SK-N-SH (cell line): Measurements from ENCODE around the gene GRIK3. TPM values are rescaled to one million over a fixed set of nuclear protein-coding genes. Genes with fewer than 3 reads are reported as not detected.

Experiments
- CTCF ChIA-PET: fragments of 300-600, 350-600 bp; formaldehyde crosslinking; extraction: SDS; loops from one replicate; lab custom pipeline; 2021; lab: Yijun Ruan, JAX
- POLR2A ChIA-PET: fragments of 350-600 bp; sonication (Branson Sonifier 250); formaldehyde crosslinking; extraction: SDS; loops from one replicate; lab custom pipeline; 2020; ENCODE audit warnings: antibody characterized with exemption, inconsistent platforms; lab: Yijun Ruan, JAX
- DNase-seq: peaks from one replicate; pipeline ENCODE4 v3.0.0; 2012
- H2AFZ ChIP-seq: fragments of 200-600 bp; sonication (generic); 2 replicates; pipeline ENCODE4 v1.8.1; 2016; ENCODE audit warnings: antibody characterized with exemption, mild to moderate bottlenecking, low read depth
- H3F3A ChIP-seq: fragments of 200-600 bp; sonication (generic); replicated peaks from 2 replicates; pipeline ENCODE3; 2016; ENCODE audit warnings: antibody characterized with exemption, mild to moderate bottlenecking; ENCODE audit not compliant: insufficient read depth
- H3K27ac ChIP-seq, 2 experiments: fragments of 200-500 bp in 1 of 2; fragments of 200-600 bp in 1 of 2; sonication (Bioruptor generic) in 1 of 2; sonication (generic), shearing (Covaris generic) in 1 of 2; 2 replicates each; pipeline versions ENCODE4 v1.5.1 to v1.6.1; 2014 to 2016; ENCODE audit warnings: low read depth in 2 of 2, inconsistent platforms in 1 of 2, low read length in 1 of 2, mild to moderate bottlenecking in 1 of 2, mixed read lengths in 1 of 2
- H3K27me3 ChIP-seq: fragments of 200-600 bp; sonication (generic), shearing (Covaris generic); 2 replicates; pipeline ENCODE4 v1.6.1; 2016; ENCODE audit warnings: mixed run types; ENCODE audit not compliant: insufficient read depth
- H3K36me3 ChIP-seq, 2 experiments: fragments of 200-500 bp in 1 of 2; fragments of 200-600 bp in 1 of 2; sonication (Bioruptor generic) in 1 of 2; sonication (generic) in 1 of 2; replicated peaks in 1 of 2; 2 replicates each; pipeline versions ENCODE3 to v1.5.1; 2014 to 2016; ENCODE audit warnings: low read length in 1 of 2, mild to moderate bottlenecking in 1 of 2; ENCODE audit not compliant: insufficient read depth in 2 of 2, control insufficient read depth in 1 of 2
- H3K4me1 ChIP-seq, 2 experiments: fragments of 200-500 bp in 1 of 2; fragments of 200-600 bp in 1 of 2; sonication (Bioruptor generic) in 1 of 2; sonication (generic), shearing (Covaris generic) in 1 of 2; 2 replicates each; pipeline versions ENCODE4 v1.5.1 to v1.6.1; 2014 to 2016; ENCODE audit warnings: low read depth in 1 of 2, low read length in 1 of 2, mixed run types in 1 of 2; ENCODE audit not compliant: insufficient read depth in 2 of 2, control insufficient read depth in 1 of 2
- H3K4me2 ChIP-seq: fragments of 200-600 bp; sonication (generic), shearing (Covaris generic); 2 replicates; pipeline ENCODE4 v1.6.1; 2017; ENCODE audit warnings: mixed run types
- H3K4me3 ChIP-seq, 2 experiments: fragments of 200-500 bp in 1 of 2; fragments of 200-600 bp in 1 of 2; sonication (Bioruptor generic) in 1 of 2; sonication (generic), shearing (Covaris generic) in 1 of 2; 2 replicates each; pipeline versions ENCODE4 v1.5.1 to v1.8.1; 2014 to 2016; ENCODE audit warnings: low read depth in 2 of 2, inconsistent platforms in 1 of 2, low read length in 1 of 2, mild to moderate bottlenecking in 1 of 2, mixed read lengths in 1 of 2, moderate library complexity in 1 of 2
- H3K79me2 ChIP-seq: fragments of 200-600 bp; sonication (generic); 2 replicates; pipeline ENCODE4 v1.8.1; 2017; ENCODE audit warnings: mild to moderate bottlenecking; ENCODE audit not compliant: insufficient read depth
- H3K9ac ChIP-seq: fragments of 200-600 bp; sonication (generic); 2 replicates; pipeline ENCODE4 v1.6.1; 2017; ENCODE audit warnings: mixed run types
- H3K9me2 ChIP-seq: fragments of 200-600 bp; sonication (generic); 2 replicates; pipeline ENCODE4 v1.6.1; 2017; ENCODE audit warnings: mixed run types
- H3K9me3 ChIP-seq: fragments of 200-600 bp; sonication (generic); 2 replicates; pipeline ENCODE4 v1.6.1; 2017; ENCODE audit warnings: mixed run types, mild to moderate bottlenecking, moderate library complexity
- H4K20me1 ChIP-seq: fragments of 200-600 bp; sonication (generic); 2 replicates; pipeline ENCODE4 v1.6.1; 2017; ENCODE audit warnings: mild to moderate bottlenecking, mixed run types; ENCODE audit not compliant: insufficient read depth
- FOSL2 ChIP-seq: IDR thresholded peaks from 2 replicates; pipeline ENCODE4 v1.4.0; 2012; ENCODE audit warnings: low read depth, mild to moderate bottlenecking, moderate library complexity, borderline replicate concordance
- FOXJ3 ChIP-seq: sonication (generic); formaldehyde crosslinking; IDR thresholded peaks from 2 replicates; pipeline ENCODE4 v1.5.1; 2020; ENCODE audit warnings: mild to moderate bottlenecking, missing genetic modification reagents
- GATA2 ChIP-seq: sonication (generic); formaldehyde crosslinking; IDR thresholded peaks from 2 replicates; pipeline ENCODE4 v1.5.0; 2020; ENCODE audit warnings: mild to moderate bottlenecking, missing genetic modification reagents
- MAX ChIP-seq: IDR thresholded peaks from 2 replicates; pipeline ENCODE4 v1.4.0; 2012; ENCODE audit warnings: low read depth
- MEF2A ChIP-seq: IDR thresholded peaks from 2 replicates; pipeline ENCODE4 v1.4.0; 2012; ENCODE audit warnings: low read depth, borderline replicate concordance
- NFIC ChIP-seq: IDR thresholded peaks from 2 replicates; pipeline ENCODE4 v1.4.0; 2012; ENCODE audit warnings: borderline replicate concordance
- PBX3 ChIP-seq: IDR thresholded peaks from 2 replicates; pipeline ENCODE4; 2012
- SIN3A ChIP-seq: IDR thresholded peaks from 2 replicates; pipeline ENCODE4 v1.6.1; 2012; ENCODE audit warnings: low read depth, mild to moderate bottlenecking, low read length, moderate library complexity, borderline replicate concordance
- TCF12 ChIP-seq: IDR thresholded peaks from 2 replicates; pipeline ENCODE4 v1.4.0; 2012
- YY1 ChIP-seq: IDR thresholded peaks from 2 replicates; pipeline ENCODE4 v1.4.0; 2012; ENCODE audit warnings: low read depth, mild to moderate bottlenecking
- ZBTB33 ChIP-seq: IDR thresholded peaks from 2 replicates; pipeline ENCODE4 v1.4.0; 2012; ENCODE audit warnings: low read depth, borderline replicate concordance
- WGBS: methylation state at CpG from one replicate; pipeline ENCODE4 v1.1.6; 2017; ENCODE audit warnings: low lambda C conversion rate; 5-methylcytosine and 5-hydroxymethylcytosine counted together
- polyA plus RNA-seq, 3 experiments: library from polyadenylated mRNA; depleted of rRNA; stranded (reverse); fragments of >200 nt; gene quantifications; 2 replicates each; pipeline ENCODE4 v1.2.3, GENCODE V29; 2012

The GRIK3 gene
- polyA plus RNA-seq, 1 of the 3 experiments (the other 2 are of a cell fraction): not detected

GRCh38 chr1:36855699-36856494, 178.4 kb downstream of the GRIK3 start (continued):
- TF ChIP-seq ZBTB33: no peak
- TF ChIP-seq TCF12: no peak
- TF ChIP-seq SIN3A: no peak
- no peak for TF ChIP-seq PBX3
- no peak for TF ChIP-seq FOXJ3

- Histone ChIP-seq H3K27me3 (no peaks in the 10 kb centered on the region), H3K9me2 (no peaks in the 10 kb centered on the region), H3K27ac (no peak overlapping the region), H3K36me3 (no peaks in the 10 kb centered on the region), H3K9me3 (no peaks in the 10 kb centered on the region), H3K9ac (no peak overlapping the region), H3F3A (no peaks in the 10 kb centered on the region), H3K4me1 (peaks cover 0 to 16% of the 10 kb centered on the region in 2 experiments; a peak in 1 of 4 replicates), H2AFZ (no peak overlapping the region), H3K4me3 (no peak overlapping the region), H3K79me2 (no peaks in the 10 kb centered on the region), H4K20me1 (no peaks in the 10 kb centered on the region)
- DNase-seq: no peak
- ChIA-PET CTCF (interaction anchor here (1.6 to 6.7 kb wide), 2 partner anchors 11 to 75 kb away, joined by 3 to 42 read pairs; no protein-coding TSS in a partner anchor), POLR2A (no interaction called here)
- WGBS: 69% methylated on average over 14 of the region's 14 CpGs
- TF ChIP-seq ZBTB33 (no peak), FOSL2 (no peak), GATA2 (CRISPR knock-in tag) (no peak), MAX (no peak), MEF2A (no peak), NFIC (no peak), YY1 (no peak)
- TF ChIP-seq, all 33 proteins: peak for 0
- no peak overlapping the region for H3K4me2 ChIP-seq
Measured at GRCh38 chr1:36853638-36854037, 180.7 kb downstream of the GRIK3 start.
